OCI-LY3 (cell line): ENCODE data around the gene ZACN.

Experiments used
- EZH2phosphoT487 ChIP-seq: fragments of 200-600 bp; shearing (Covaris generic); IDR thresholded peaks from 2 replicates; pipeline ENCODE4 v1.6.1; 2018; ENCODE audit warnings: antibody characterized with exemption, mixed run types, low read depth
- TF ChIP-seq, protein P1 (sequence below): fragments of 200-600, 300-600 bp; sonication (generic); IDR thresholded peaks from 2 replicates; pipeline ENCODE4 v1.5.1; 2014; ENCODE audit warnings: antibody characterized with exemption, low read length, low read depth

DNA sequence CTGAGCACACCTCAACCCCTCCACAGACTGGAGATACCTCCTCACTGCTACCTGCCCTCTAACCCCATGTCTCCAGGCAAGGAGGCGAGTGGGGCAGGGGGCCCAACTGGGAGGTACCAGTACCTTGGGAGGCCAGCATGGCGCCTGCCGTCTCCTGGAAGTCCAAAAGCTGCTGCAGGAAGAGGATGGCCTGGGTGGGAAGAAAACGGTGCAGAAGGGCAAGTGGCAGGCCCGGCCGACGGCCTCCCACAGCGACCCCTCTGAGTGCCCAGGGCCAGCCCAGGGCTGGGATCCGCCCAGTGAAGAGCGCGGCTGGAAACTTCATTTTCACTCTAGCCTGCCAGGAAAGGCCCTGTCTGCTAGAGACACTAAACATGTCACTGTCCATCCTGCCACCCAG is 8.5 kb downstream of the ZACN start:
- TF ChIP-seq, protein P1, sequence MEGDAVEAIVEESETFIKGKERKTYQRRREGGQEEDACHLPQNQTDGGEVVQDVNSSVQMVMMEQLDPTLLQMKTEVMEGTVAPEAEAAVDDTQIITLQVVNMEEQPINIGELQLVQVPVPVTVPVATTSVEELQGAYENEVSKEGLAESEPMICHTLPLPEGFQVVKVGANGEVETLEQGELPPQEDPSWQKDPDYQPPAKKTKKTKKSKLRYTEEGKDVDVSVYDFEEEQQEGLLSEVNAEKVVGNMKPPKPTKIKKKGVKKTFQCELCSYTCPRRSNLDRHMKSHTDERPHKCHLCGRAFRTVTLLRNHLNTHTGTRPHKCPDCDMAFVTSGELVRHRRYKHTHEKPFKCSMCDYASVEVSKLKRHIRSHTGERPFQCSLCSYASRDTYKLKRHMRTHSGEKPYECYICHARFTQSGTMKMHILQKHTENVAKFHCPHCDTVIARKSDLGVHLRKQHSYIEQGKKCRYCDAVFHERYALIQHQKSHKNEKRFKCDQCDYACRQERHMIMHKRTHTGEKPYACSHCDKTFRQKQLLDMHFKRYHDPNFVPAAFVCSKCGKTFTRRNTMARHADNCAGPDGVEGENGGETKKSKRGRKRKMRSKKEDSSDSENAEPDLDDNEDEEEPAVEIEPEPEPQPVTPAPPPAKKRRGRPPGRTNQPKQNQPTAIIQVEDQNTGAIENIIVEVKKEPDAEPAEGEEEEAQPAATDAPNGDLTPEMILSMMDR: no peak
- no peak for TF ChIP-seq EZH2phosphoT487
